GM12878 (cell line): ENCODE results near the gene KLF6. TPM values are rescaled to one million over a fixed set of nuclear protein-coding genes. Genes with fewer than 3 reads are reported as not detected.

Experiments used
- BMI1 ChIP-seq: fragments of 450-650 bp; IDR thresholded peaks from 2 replicates; pipeline ENCODE4 v1.6.1; 2016; ENCODE audit warnings: mild to moderate bottlenecking, moderate library complexity, borderline replicate concordance
- CHD1 ChIP-seq: IDR thresholded peaks from 2 replicates; pipeline ENCODE4 v1.6.1; 2012; ENCODE audit warnings: low read depth, low read length, improper control_type of control experiment
- EP300 ChIP-seq, 2 experiments: fragments of 150-350 bp in 1 of 2; IDR thresholded peaks; 2 replicates each; pipeline ENCODE4 v1.6.1; 2011 to 2012; ENCODE audit warnings: low read depth in 2 of 2, low read length in 2 of 2, borderline replicate concordance in 1 of 2, improper control_type of control experiment in 1 of 2, inconsistent platforms in 1 of 2; ENCODE audit not compliant: control insufficient read depth in 1 of 2
- MTA2 ChIP-seq: fragments of 450-650 bp; IDR thresholded peaks from 2 replicates; pipeline ENCODE4 v1.6.1; 2016; ENCODE audit warnings: low read depth, mild to moderate bottlenecking, moderate library complexity
- PAX8 ChIP-seq: fragments of 450-650 bp; IDR thresholded peaks from 2 replicates; pipeline ENCODE4 v1.6.1; 2017; ENCODE audit warnings: mild to moderate bottlenecking, moderate library complexity
- RELA ChIP-seq: fragments of 450-650 bp; IDR thresholded peaks from 2 replicates; pipeline ENCODE4 v1.8.0; 2014; ENCODE audit warnings: borderline replicate concordance; ENCODE audit not compliant: partially characterized antibody
- RFX5 ChIP-seq: IDR thresholded peaks from 2 replicates; pipeline ENCODE4 v1.6.1; 2011; ENCODE audit warnings: low read depth, low read length, improper control_type of control experiment
- SIN3A ChIP-seq: IDR thresholded peaks from 2 replicates; pipeline ENCODE4 v1.6.1; 2012; ENCODE audit warnings: low read depth, low read length, improper control_type of control experiment
- WRNIP1 ChIP-seq: IDR thresholded peaks from 2 replicates; pipeline ENCODE4 v1.6.1; 2011; ENCODE audit warnings: low read depth, low read length, improper control_type of control experiment, borderline replicate concordance
- YBX1 ChIP-seq: fragments of 450-650 bp; IDR thresholded peaks from 2 replicates; pipeline ENCODE4 v1.6.1; 2016; ENCODE audit warnings: antibody characterized with exemption
- ZBED1 ChIP-seq: IDR thresholded peaks from 2 replicates; pipeline ENCODE4 v1.6.1; 2016; ENCODE audit warnings: borderline replicate concordance
- ZZZ3 ChIP-seq: IDR thresholded peaks from 2 replicates; pipeline ENCODE4 v1.6.1; 2011; ENCODE audit warnings: low read depth; ENCODE audit not compliant: control insufficient read depth, insufficient read length
- polyA plus RNA-seq, 11 experiments: library from polyadenylated mRNA; depleted of rRNA in 4 of 11; unstranded in 6 of 11; stranded (reverse) in 5 of 11; fragments of >200 nt; fragmentation: Nextera tagmentation in 4 of 11; fragmentation: Illumina TruSeq in 1 of 11; extraction: Ambion mirVana in 4 of 11; extraction: Trizol in 1 of 11; gene quantifications; 1 replicate in 1 of 11; 2 replicates in 10 of 11; pipeline versions ENCODE4 v1.2.1 to v1.2.3, GENCODE V29; 2011 to 2016; ENCODE audit warnings: inconsistent platforms in 2 of 11, missing spikeins in 2 of 11, low read depth in 1 of 11
- total RNA-seq, 4 experiments: library from RNA; depleted of rRNA in 3 of 4; stranded (reverse); fragments of >200 nt in 3 of 4; fragmentation: Illumina TruSeq in 1 of 4; extraction: Trizol in 1 of 4; gene quantifications; 2 replicates each; pipeline versions ENCODE4 v1.2.1 to v1.2.3, GENCODE V29; 2013 to 2021
- TF ChIP-seq, protein P1 (sequence below): IDR thresholded peaks from 2 replicates; pipeline ENCODE4 v1.6.1; 2011; ENCODE audit warnings: low read depth, mild to moderate bottlenecking, low read length, moderate library complexity, borderline replicate concordance; ENCODE audit errors: extremely low read depth
- TF ChIP-seq, protein P2 (sequence below): fragments of 450-650 bp; IDR thresholded peaks from 2 replicates; pipeline ENCODE4 v1.6.1; 2017; ENCODE audit warnings: borderline replicate concordance
- TF ChIP-seq, protein P3 (sequence below): fragments of 450-650 bp; formaldehyde crosslinking; IDR thresholded peaks from 2 replicates; pipeline ENCODE4 v1.5.0; 2022; ENCODE audit warnings: mild to moderate bottlenecking, missing genetic modification characterization
- TF ChIP-seq, protein P4 (sequence below): fragments of 450-650 bp; IDR thresholded peaks from 2 replicates; pipeline ENCODE4 v1.6.1; 2016; ENCODE audit warnings: mild to moderate bottlenecking, moderate library complexity, borderline replicate concordance
- TF ChIP-seq, protein P5 (sequence below): fragments of 450-650 bp; IDR thresholded peaks from 2 replicates; pipeline ENCODE4 v1.6.1; 2018; ENCODE audit warnings: borderline replicate concordance, mild to moderate bottlenecking; ENCODE audit not compliant: partially characterized antibody

KLF6 gene
- total and polyA plus RNA-seq, 10 of the 15 experiments (the other 5 are each of a cell fraction or from before 2014, with no cell fraction given), result 7.4 to 54.1 (median 23.5) TPM

DNA sequence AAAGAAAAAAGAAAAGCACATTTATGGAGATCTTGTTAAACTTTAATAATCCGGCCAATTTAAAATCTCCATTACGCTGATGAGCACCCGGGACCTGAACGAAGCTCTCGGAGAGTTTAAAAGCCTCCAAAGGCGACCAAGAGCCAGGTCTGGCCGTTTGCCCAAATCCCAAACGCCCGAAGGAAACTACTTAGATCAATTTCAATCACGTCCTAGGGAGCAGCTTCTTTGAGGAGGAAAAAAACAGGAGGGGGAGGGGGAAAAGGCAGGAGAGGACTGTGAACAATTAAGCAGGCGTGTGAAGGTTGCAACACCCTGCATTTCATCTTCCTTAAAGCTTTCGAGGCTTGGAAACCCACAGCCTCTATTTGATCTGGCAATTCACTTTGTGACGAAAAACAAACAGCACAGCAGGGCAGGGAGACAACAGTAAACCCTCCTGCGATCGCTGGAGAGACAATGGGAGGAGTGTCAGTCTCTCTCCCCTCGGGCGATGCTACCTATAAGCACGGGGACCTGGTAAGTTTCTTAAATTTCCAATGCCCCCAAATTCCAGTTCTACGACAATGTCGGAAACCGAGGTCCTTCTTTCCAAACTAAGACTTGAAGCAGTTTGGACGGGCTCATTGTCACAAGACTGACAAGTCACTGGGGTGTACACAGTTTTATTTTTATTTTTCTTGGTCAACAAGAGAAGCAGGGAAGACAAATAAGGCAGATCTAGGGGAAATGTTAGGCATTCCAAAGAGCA is 1.2 kb downstream of the KLF6 start (continued):
- TF ChIP-seq RFX5 (no peak), EP300 (IDR thresholded peaks at IDR 0.05; ENCODE audit: borderline replicate concordance in 1 of 2, control insufficient read depth in 1 of 2, low read depth in 2 of 2, low read length in 2 of 2) (no peak), SIN3A (peak; percentile 14; the same call in 1 of the 2 replicates), YBX1 (no peak), PAX8 (0 out of 2 replicates have a peak, but pooled peaks have one; percentile 54), MTA2 (0 out of 2 replicates have a peak, but pooled peaks have one; percentile 6), WRNIP1 (no peak), CHD1 (peak; percentile 72; the same call in 1 of the 2 replicates), RELA (no peak), BMI1 (no peak), ZZZ3 (no peak), ZBED1 (no peak)
- TF ChIP-seq, protein P1, sequence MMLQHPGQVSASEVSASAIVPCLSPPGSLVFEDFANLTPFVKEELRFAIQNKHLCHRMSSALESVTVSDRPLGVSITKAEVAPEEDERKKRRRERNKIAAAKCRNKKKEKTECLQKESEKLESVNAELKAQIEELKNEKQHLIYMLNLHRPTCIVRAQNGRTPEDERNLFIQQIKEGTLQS, result no peak
- TF ChIP-seq, protein P2, sequence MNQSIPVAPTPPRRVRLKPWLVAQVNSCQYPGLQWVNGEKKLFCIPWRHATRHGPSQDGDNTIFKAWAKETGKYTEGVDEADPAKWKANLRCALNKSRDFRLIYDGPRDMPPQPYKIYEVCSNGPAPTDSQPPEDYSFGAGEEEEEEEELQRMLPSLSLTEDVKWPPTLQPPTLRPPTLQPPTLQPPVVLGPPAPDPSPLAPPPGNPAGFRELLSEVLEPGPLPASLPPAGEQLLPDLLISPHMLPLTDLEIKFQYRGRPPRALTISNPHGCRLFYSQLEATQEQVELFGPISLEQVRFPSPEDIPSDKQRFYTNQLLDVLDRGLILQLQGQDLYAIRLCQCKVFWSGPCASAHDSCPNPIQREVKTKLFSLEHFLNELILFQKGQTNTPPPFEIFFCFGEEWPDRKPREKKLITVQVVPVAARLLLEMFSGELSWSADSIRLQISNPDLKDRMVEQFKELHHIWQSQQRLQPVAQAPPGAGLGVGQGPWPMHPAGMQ, result no peak
- TF ChIP-seq, protein P3, sequence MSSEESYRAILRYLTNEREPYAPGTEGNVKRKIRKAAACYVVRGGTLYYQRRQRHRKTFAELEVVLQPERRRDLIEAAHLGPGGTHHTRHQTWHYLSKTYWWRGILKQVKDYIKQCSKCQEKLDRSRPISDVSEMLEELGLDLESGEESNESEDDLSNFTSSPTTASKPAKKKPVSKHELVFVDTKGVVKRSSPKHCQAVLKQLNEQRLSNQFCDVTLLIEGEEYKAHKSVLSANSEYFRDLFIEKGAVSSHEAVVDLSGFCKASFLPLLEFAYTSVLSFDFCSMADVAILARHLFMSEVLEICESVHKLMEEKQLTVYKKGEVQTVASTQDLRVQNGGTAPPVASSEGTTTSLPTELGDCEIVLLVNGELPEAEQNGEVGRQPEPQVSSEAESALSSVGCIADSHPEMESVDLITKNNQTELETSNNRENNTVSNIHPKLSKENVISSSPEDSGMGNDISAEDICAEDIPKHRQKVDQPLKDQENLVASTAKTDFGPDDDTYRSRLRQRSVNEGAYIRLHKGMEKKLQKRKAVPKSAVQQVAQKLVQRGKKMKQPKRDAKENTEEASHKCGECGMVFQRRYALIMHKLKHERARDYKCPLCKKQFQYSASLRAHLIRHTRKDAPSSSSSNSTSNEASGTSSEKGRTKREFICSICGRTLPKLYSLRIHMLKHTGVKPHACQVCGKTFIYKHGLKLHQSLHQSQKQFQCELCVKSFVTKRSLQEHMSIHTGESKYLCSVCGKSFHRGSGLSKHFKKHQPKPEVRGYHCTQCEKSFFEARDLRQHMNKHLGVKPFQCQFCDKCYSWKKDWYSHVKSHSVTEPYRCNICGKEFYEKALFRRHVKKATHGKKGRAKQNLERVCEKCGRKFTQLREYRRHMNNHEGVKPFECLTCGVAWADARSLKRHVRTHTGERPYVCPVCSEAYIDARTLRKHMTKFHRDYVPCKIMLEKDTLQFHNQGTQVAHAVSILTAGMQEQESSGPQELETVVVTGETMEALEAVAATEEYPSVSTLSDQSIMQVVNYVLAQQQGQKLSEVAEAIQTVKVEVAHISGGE (CRISPR knock-in tag), result no peak
- TF ChIP-seq, protein P4, sequence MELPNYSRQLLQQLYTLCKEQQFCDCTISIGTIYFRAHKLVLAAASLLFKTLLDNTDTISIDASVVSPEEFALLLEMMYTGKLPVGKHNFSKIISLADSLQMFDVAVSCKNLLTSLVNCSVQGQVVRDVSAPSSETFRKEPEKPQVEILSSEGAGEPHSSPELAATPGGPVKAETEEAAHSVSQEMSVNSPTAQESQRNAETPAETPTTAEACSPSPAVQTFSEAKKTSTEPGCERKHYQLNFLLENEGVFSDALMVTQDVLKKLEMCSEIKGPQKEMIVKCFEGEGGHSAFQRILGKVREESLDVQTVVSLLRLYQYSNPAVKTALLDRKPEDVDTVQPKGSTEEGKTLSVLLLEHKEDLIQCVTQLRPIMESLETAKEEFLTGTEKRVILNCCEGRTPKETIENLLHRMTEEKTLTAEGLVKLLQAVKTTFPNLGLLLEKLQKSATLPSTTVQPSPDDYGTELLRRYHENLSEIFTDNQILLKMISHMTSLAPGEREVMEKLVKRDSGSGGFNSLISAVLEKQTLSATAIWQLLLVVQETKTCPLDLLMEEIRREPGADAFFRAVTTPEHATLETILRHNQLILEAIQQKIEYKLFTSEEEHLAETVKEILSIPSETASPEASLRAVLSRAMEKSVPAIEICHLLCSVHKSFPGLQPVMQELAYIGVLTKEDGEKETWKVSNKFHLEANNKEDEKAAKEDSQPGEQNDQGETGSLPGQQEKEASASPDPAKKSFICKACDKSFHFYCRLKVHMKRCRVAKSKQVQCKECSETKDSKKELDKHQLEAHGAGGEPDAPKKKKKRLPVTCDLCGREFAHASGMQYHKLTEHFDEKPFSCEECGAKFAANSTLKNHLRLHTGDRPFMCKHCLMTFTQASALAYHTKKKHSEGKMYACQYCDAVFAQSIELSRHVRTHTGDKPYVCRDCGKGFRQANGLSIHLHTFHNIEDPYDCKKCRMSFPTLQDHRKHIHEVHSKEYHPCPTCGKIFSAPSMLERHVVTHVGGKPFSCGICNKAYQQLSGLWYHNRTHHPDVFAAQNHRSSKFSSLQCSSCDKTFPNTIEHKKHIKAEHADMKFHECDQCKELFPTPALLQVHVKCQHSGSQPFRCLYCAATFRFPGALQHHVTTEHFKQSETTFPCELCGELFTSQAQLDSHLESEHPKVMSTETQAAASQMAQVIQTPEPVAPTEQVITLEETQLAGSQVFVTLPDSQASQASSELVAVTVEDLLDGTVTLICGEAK, result 0 out of 2 replicates have a peak, but pooled peaks have one; percentile 11
- TF ChIP-seq, protein P5, sequence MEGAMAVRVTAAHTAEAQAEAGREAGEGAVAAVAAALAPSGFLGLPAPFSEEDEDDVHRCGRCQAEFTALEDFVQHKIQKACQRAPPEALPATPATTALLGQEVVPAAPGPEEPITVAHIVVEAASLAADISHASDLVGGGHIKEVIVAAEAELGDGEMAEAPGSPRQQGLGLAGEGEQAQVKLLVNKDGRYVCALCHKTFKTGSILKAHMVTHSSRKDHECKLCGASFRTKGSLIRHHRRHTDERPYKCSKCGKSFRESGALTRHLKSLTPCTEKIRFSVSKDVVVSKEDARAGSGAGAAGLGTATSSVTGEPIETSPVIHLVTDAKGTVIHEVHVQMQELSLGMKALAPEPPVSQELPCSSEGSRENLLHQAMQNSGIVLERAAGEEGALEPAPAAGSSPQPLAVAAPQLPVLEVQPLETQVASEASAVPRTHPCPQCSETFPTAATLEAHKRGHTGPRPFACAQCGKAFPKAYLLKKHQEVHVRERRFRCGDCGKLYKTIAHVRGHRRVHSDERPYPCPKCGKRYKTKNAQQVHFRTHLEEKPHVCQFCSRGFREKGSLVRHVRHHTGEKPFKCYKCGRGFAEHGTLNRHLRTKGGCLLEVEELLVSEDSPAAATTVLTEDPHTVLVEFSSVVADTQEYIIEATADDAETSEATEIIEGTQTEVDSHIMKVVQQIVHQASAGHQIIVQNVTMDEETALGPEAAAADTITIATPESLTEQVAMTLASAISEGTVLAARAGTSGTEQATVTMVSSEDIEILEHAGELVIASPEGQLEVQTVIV, result no peak
